ENCODE measurements around the gene FIG4. TPM values are rescaled to one million over a fixed set of nuclear protein-coding genes. Genes with fewer than 3 reads are reported as not detected.

The FIG4 gene
- total RNA-seq, 1 donor from 2014 or later, result 13.0 TPM

DNA sequence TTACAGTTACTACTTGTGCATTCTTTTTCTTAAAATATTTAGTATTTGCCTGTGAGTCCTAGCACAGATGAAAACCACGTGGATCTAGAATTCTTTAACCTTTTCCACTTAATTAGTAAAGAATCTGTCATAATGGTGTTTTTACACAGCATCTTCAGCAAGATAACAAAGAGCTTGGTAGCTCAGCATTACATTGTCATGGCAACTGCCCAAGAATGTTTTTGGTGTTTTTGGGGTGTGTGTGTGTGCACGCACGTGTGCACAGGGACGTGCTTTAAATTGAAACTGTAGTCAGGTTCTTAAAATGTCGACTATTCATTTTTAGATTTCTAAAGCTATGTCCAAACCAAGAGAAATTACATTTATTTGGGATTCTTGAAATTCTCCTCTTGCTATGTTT lies 108.0 kb downstream of the FIG4 start:
- Mint-ChIP-seq H3K27ac (ENCODE audit: unreplicated experiment) (no peak overlapping the region), H3K27me3 (ENCODE audit: low read depth) (no peaks in the 10 kb centered on the region), H3K36me3 (ENCODE audit: low read depth) (peaks cover 6% of the 10 kb centered on the region), H3K4me1 (ENCODE audit: low read depth) (peaks cover 4% of the 10 kb centered on the region), H3K4me3 (ENCODE audit: unreplicated experiment) (no peak overlapping the region), H3K9me3 (ENCODE audit: low read depth) (no peaks in the 10 kb centered on the region)
- no peak for DNase-seq (ENCODE audit: low spot score)
- TF ChIP-seq, protein P1, sequence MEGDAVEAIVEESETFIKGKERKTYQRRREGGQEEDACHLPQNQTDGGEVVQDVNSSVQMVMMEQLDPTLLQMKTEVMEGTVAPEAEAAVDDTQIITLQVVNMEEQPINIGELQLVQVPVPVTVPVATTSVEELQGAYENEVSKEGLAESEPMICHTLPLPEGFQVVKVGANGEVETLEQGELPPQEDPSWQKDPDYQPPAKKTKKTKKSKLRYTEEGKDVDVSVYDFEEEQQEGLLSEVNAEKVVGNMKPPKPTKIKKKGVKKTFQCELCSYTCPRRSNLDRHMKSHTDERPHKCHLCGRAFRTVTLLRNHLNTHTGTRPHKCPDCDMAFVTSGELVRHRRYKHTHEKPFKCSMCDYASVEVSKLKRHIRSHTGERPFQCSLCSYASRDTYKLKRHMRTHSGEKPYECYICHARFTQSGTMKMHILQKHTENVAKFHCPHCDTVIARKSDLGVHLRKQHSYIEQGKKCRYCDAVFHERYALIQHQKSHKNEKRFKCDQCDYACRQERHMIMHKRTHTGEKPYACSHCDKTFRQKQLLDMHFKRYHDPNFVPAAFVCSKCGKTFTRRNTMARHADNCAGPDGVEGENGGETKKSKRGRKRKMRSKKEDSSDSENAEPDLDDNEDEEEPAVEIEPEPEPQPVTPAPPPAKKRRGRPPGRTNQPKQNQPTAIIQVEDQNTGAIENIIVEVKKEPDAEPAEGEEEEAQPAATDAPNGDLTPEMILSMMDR (IDR thresholded peaks at IDR 0.05), result no peak

DNA sequence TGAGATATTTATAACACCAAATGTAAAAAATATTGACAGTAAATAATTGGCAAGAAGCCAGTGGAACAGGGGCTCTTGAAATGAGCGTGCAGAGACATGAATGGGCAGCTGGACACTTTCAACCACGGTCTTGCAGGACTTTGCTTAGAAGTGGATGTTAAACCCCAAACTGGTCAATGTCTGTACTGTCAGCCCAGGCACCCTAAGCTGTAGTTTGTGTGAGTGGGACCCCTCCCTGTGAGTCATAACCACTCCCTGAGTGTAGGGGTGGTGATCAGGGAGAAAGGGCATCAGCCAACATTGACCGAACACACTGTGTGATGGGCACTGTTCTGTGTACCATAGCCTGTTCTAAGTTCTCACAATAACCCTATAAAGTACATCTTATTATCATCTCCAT lies 108.6 kb downstream of the FIG4 start:
- H3K36me3 Mint-ChIP-seq (ENCODE audit: low read depth), result peaks cover 6% of the 10 kb centered on the region
- no peak for DNase-seq (ENCODE audit: low spot score)

DNA sequence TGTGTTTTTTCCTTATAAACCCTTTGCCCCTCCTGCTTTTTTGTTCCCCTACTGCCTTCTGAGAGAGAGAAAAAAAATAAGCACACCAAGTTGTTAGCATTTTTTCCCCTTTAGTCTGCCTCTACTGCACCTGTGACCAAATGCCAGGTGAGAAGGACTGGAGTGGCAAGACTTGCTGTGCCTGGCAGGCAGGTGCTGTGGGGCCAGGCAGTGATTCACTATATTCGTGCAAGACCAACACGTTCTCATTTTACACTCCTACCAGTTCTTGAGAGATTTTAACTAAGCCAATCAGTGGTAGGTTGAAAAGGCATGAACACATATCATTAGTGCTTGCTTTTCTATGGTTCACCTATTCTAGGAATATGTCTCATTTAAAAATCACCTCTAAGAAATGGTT lies 109.7 kb downstream of the FIG4 start:
- no peak for DNase-seq (ENCODE audit: low spot score)
- no peak overlapping the region for H3K27ac Mint-ChIP-seq (ENCODE audit: unreplicated experiment)
- H3K4me3 Mint-ChIP-seq (ENCODE audit: unreplicated experiment), result no peak overlapping the region
- TF ChIP-seq, protein P1 (IDR thresholded peaks at IDR 0.05), result no peak
- no peaks in the 10 kb centered on the region for H3K27me3 Mint-ChIP-seq (ENCODE audit: low read depth)
- no peaks in the 10 kb centered on the region for H3K9me3 Mint-ChIP-seq (ENCODE audit: low read depth)
- H3K4me1 Mint-ChIP-seq (ENCODE audit: low read depth), result no peaks in the 10 kb centered on the region
- H3K36me3 Mint-ChIP-seq (ENCODE audit: low read depth), result peaks cover 6% of the 10 kb centered on the region

More for the DNA sequence above, 108.6 kb downstream of the FIG4 start:
- TF ChIP-seq, protein P1 (IDR thresholded peaks at IDR 0.05), result no peak
- Mint-ChIP-seq H3K4me1 (ENCODE audit: low read depth) (no peaks in the 10 kb centered on the region), H3K27ac (ENCODE audit: unreplicated experiment) (no peak overlapping the region), H3K9me3 (ENCODE audit: low read depth) (no peaks in the 10 kb centered on the region), H3K4me3 (ENCODE audit: unreplicated experiment) (no peak overlapping the region), H3K27me3 (ENCODE audit: low read depth) (no peaks in the 10 kb centered on the region)

DNA sequence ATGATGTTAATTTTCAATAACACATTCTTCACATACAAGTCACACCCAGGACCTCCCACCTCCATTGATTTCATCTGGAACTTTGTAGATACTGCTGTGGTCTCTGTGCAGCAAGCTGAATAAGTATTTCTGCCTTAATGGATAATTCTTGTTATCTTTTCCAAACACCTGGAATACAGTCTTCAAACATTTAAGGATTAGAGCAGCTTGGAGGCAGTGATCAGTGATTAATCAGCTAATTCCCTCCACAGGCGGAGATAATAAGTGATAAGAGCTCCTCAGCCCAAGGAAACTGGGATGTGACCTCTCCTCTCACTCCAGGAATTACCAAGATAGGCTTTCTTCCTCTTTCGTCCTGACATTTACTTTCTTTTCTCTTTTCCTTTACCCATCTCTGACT lies 110.7 kb downstream of the FIG4 start:
- Mint-ChIP-seq H3K27me3 (ENCODE audit: low read depth) (no peaks in the 10 kb centered on the region), H3K4me3 (ENCODE audit: unreplicated experiment) (no peak overlapping the region), H3K4me1 (ENCODE audit: low read depth) (no peaks in the 10 kb centered on the region), H3K27ac (ENCODE audit: unreplicated experiment) (no peak overlapping the region), H3K36me3 (ENCODE audit: low read depth) (peaks cover 6% of the 10 kb centered on the region), H3K9me3 (ENCODE audit: low read depth) (no peaks in the 10 kb centered on the region)
- DNase-seq (ENCODE audit: low spot score), result no peak
- TF ChIP-seq, protein P1 (IDR thresholded peaks at IDR 0.05), result no peak

DNA sequence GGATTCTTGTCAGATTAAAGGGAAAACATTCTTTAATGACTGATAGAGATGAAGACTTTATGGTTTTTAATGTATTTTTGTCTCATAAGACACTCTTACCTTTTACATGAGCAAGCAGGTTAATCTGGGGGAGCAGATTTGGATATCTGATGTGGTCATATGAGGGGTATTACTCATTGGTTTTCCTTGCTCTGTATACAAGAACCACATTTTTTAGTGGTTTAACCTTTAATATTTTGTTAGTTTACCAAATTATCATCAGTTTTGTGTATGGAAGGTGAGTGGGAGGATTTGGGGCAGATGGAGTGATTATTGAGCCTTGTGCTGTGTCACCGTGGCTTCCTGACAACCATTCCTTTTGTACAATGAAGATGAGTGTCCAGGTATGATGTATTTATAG lies 112.9 kb downstream of the FIG4 start:
- Mint-ChIP-seq H3K27ac (ENCODE audit: unreplicated experiment) (no peak overlapping the region), H3K36me3 (ENCODE audit: low read depth) (peaks cover 8% of the 10 kb centered on the region), H3K27me3 (ENCODE audit: low read depth) (no peaks in the 10 kb centered on the region), H3K9me3 (ENCODE audit: low read depth) (no peaks in the 10 kb centered on the region), H3K4me3 (ENCODE audit: unreplicated experiment) (no peak overlapping the region), H3K4me1 (ENCODE audit: low read depth) (peaks cover 4% of the 10 kb centered on the region)
- TF ChIP-seq, protein P1 (IDR thresholded peaks at IDR 0.05), result no peak
- no peak for DNase-seq (ENCODE audit: low spot score)

Data from chondrocyte (in vitro differentiated cells).